CD4-positive, alpha-beta T cell treated with Interleukin-12 subunit alpha and Interleukin-12 subunit beta, for 1 hour (primary cell): Measurements from ENCODE around the gene GRIK5.
"Not testable (repeated sequence)": the region's sequence is repeated elsewhere in the genome, so short reads cannot be mapped to it uniquely, and the experiment has no call there.

ENCODE experiments used
- DNase-seq: peaks from one replicate; pipeline ENCODE4 v3.0.0-alpha.2; 2020

Gene GRIK5

GRCh38 chr19:42005504-42005903 is 64.5 kb downstream of the GRIK5 start:
- no peak for DNase-seq

- DNase-seq: no peak
These were observed 66.3 kb downstream of the GRIK5 start for GRCh38 chr19:42003506-42004294.

DNA sequence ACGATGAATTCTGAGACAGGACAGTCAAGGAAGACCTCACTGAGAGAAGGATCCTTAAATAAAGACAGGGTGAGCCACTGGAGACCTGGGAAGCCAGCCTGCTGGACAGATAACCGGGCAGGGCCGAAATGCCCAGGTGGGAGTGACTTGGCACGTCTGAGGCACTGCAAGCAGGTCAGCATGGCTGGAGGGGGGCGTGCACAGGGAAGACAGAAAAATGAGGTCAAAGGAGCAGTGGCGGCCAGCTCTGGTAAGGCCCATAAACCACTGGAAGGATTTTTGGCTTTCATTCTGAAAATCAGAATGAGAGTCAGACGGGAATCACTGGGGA is 70.2 kb downstream of the GRIK5 start:
- no peak for DNase-seq

- DNase-seq: no peak
These were observed 70.7 kb downstream of the GRIK5 start for GRCh38 chr19:41999071-41999877.

- peak; percentile 28 for DNase-seq
These were observed 71.6 kb downstream of the GRIK5 start for GRCh38 chr19:41998246-41999020.

DNA sequence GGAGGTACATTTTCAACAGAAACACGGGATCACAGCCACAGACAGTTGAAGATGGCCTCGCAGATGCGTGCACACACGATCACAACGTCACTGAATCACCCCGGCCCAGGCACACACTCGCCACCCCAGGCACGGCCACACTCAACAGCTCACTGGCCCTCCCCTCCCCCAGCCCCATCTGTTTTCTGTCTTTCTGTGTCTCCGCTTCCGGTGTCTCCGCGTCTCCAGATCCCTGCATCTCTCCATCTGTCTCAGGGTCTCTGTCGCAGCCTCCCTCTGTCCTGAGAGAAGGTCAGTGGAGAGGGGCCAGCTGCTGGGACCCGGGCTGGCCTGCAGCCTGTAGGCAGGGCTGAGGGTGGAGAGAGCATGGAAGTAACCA is 72.2 kb downstream of the GRIK5 start:
- DNase-seq: no peak

DNA sequence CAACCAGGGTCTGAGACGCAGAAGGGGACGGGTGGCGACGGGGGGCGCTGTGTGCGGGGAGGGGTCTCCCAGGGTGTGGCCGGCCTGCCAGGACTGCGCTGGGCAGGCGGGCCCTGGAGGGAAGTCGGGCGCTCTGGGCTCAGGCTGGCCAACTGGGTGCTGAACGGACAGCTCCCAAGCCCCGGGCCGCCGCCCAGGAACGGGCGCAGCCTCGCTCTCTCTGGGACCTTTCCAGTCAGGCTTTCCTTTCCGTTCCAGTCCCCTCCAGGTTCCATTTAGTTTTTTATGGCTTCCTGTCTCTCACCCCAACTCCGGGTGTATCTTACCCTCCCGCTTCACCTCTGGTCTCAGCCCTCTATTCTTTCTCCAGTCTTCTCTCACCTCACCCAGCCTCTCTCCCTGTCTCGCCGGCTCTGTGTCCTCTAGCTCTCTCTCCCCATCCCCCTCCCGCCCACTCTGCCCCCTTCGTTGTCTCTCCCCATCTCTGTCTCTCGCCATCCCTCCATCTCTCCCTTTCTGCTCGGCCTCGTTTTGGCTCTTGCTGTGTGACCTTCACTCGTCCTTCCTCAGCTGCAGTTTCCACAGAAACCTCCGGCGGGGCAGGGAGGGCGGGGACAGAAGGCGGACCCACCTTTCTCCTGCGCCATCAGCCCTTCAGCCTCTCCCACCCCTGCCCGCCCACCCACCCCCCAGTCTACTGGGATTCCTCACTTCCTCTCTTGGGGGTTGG is 72.7 kb downstream of the GRIK5 start:
- DNase-seq: peak; percentile 37

DNA sequence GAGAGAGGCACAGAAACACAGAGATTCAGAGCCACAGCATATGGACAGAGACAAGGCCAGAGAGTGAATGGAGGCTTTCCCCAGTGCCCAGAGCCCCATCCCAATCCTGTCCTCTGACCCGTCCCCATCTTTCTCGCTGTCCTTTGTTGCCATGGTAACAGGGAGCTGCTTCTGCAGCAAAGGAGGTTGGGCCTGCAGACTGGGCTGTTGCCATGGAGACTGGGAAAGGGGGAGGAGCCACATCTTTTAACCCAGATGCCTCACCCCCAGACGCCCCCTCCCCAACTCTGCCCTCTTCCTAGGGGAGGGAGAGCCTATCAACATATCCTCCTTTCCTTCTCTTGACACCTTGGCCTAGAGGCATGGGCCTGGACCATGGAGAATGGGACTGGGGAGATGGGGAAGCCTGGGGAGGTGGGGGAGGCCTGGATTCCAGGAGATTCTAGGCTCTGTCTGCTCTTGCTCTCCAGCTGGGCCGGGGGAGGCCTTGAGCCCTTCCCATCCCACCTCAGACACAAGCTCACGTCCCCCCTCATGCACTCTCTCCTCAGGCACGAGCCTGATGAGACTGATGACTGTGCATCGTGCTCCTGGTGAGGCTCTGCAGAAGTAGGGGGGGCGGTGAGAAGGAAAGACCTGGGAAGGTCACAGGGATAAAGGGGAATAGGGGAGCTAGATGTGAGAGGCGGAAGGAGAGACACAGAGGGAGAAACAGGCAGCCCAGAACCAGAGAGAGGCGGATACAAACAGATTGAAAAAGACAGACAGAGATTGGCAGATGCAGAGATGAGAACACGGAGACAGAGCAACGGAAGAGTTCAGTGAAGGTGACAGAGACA is 73.8 kb downstream of the GRIK5 start:
- no peak for DNase-seq

DNA sequence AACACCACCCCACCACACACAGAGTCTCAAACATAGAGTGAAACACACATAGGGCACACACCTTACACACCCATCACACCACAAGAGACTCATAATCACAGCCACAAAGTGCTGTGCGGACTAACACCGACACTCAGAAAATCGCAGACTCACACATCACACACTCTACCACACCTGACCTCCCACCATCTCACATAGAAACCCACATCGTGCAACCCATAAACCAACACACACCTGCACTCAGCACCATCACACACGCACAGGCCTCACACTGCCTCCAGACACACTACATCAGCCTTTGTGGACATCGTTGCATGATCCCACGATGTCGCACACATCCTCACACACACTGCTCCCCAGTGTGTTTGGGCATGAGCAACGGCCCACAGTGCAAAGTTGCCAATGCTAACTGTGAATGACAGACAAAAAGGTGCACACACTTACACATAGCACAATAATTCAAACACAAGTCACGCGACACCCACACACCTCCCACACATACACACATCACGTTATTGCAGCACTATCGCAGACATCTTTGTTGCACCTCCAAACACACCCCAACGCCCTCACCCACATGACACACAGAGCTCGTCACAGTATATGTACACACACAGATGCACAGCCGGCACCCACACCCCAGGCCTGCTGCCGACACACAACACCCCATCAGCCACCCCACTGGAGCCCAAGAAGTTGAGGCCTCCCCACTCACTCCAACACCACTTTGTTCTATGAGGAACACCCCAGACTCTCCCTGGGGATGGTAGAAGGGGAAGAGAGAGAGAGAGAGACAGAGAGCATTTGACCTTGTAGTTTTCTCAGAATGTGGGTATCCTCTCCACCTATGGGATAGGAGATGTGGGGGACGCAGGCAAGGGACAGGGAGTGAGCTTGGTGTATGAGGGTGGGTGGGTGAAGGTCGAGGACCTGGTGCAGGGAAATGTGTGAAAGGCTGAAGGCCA is 74.7 kb downstream of the GRIK5 start:
- no peak for DNase-seq

GRCh38 chr19:41994521-41994971 is 75.5 kb downstream of the GRIK5 start:
- no peak for DNase-seq

DNA sequence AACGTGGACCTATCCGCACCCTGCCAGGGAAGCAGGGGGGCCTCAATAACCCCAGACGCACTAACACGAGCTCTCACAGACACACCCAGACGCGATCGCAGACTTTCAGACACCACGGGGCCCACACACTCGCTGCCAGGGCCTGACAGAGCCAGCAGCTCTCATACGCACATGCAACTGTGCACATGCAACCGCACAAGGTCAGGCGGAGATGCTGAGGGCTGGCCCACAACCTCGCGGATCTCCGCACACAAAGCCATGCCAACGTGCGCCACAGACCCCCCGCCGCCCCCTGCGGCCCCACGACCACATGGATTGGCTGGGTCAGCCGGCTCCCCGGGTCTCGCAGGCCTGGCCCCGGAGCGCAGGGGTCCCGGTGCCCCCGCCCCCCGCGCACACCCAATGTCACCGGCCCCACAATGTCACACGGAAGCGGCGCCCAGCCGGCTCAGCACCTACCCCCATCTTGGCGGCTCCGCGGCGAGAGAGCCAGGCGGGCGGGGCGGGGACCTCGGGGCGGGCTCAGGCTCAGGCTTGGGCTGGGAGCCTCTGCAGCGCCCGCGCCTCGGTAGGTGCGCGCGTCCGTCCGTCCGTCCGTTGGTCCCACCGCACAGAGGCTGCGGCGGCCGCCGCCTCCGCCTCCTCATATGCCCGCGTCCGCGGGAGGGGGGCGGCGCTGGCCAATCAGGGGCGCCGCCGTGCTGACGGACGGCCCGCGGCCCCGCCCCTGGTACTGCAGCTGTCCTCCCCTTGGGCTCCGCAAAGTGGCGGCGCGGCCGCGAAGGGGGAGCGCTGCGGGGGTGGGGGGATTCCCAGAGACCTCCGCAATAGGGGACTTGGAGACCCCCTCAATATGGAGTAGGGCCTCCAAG is 76.2 kb downstream of the GRIK5 start, which contains the start of gene ATP1A3:
ATP1A3 (minus strand) TSS at position 619 of the 872 bp plus-strand sequence; CDS start at position 465, 154 bp downstream.
- peak; percentile 72 for DNase-seq

GRCh38 chr19:41991925-41992569 is 78.0 kb downstream of the GRIK5 start:
- DNase-seq: not testable (repeated sequence)

DNA sequence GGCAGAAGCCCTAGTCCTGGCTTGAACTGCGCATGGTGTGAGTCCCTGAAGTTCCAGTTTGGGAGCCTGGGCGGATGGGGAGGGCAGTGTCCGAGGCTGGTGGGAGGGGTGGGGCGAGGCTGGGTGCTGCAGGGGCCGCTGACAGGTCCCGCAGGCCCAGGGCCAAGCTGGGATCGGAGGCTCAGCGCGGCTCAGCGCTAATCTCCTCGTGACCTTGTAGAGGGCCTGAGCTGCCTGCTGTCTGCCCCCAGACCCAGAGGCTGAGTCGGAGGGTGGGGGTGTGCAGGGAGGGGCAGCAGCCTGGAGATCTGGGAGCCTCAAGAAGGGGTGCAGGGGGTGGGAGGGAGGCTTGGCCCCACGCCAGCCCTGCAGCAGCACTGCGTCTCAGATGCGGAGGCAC is 79.0 kb downstream of the GRIK5 start:
- DNase-seq: no peak

DNA sequence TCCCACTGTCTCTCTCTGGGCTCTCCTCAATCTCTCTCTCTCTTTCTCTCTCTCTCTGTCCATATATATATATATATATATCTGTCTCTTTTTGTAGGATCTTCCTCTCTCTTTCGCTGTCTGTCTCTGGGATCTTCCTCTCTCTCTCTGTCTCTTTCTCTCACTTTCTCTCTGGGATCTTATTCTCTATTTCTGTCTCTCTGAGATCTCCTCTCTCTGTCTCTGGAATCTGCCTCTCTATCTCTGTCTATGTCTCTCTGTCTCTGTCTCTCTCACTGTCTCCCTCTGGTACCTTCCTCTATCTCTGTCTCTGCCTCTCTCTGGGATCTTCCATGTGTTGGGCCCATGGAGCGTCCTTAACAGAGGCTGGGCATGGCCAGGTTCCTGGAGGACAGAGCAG is 79.4 kb downstream of the GRIK5 start:
- no peak for DNase-seq

- no peak for DNase-seq
These were observed 80.0 kb downstream of the GRIK5 start for GRCh38 chr19:41990028-41990427.

DNA sequence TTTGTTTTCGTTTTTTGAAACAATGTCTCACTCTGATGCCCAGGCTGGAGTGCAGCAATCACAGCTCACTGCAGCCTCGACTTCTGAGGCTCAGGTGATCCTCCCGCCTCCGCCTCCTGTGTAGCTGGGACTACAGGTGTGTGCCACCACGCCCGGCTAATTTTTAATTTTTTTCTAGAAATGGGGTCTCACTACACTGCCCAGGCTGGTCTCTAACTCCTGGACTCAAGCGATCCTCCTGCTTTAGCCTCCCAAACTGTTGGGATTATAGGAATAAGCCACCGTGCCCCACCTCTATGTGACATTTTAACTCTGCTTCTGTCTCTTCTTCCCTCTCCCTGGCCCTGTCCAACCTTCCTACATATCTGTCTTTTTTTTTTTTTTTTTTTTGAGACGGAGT is 81.1 kb downstream of the GRIK5 start:
- no peak for DNase-seq

DNA sequence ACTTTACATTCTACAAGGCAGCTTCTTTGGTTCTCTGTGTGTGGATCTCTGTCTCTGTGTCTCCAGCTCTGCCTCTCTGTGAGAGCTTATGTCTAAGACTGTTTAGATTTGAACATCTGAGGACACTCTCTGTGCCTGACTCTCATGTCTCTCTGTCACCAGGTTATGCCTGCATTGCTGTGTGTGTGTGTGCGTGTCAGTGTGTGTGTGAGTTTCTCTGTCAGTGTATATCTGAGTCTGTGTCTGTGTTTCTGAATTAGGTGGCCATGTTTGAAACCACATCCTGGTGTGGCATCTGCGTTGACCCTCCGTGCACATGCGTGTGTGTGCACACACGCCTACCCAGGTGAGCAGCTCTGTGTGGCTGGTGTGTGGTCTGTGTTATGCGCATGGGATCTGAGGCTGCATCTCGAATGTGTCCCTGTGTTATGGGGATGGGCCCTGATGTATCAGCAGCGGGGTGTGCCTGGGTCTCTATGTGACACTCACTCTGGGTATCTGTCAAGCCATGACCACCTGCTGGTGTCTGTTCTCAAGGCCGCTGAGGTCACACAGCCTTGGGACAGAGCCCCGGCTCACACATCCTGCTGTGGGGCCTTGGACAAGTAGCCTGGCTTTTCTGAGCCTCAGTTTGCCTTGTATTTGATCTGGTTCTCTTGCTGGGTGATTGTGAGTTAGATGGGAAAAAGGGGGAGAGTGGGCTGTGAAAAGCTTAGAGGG is 82.7 kb downstream of the GRIK5 start:
- DNase-seq: no peak

DNA sequence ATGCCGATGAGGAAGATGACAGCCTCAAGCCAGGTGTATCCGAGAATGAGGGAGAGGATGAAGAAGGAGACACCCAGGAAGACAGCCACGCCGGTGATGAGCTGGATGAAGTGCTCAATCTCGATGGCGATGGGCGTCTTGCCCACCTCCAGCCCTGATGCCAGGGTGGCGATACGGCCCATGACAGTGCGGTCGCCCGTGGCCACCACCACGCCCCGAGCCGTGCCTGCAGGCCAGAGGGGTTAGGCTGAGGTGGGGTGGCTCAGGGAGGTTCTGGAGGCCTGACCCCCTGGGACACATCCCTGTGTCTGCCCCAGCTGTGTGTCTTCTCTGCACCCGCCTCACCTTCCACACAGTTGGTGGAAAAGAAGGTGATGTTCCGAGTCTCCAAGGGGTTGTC is 85.0 kb downstream of the GRIK5 start:
- no peak for DNase-seq
